Fibroblast of mammary gland (primary cell): ENCODE data around the gene TRIM22.
"Not testable (repeated sequence)": the region's sequence is repeated elsewhere in the genome, so short reads cannot be mapped to it uniquely, and the experiment has no call there.

Experiments
- DNase-seq: peaks from one replicate; pipeline ENCODE4 v3.0.0-alpha.2; 2010; ENCODE audit warnings: low read depth
- H3K4me3 ChIP-seq: 2 replicates; pipeline ENCODE4 v1.5.1; 2011; ENCODE audit warnings: low read depth, mild to moderate bottlenecking, low read length, moderate library complexity; ENCODE audit not compliant: control insufficient read depth
- CTCF ChIP-seq: conservative IDR thresholded peaks from 2 replicates; pipeline ENCODE4 v1.5.1; 2011; ENCODE audit warnings: low read depth, low read length, inconsistent platforms; ENCODE audit not compliant: control insufficient read depth, insufficient read depth

Gene TRIM22

GRCh38 chr11:5689551-5689983, at the start of gene TRIM22:
Gene TRIM22 (plus strand): TSS chr11:5689790. CDS start chr11:5696233, 6,443 bp downstream.
- TF ChIP-seq CTCF = no peak
- DNase-seq = peak; percentile 79
- peak within 1 kb of the TSS; percentile 54 for H3K4me3 ChIP-seq

- DNase-seq = no peak
- no peak overlapping the region for H3K4me3 ChIP-seq
- TF ChIP-seq CTCF = no peak
These were observed 49.6 kb upstream of the TRIM22 start for GRCh38 chr11:5639953-5640352.

- TF ChIP-seq CTCF = no peak
- no peak overlapping the region for H3K4me3 ChIP-seq
- DNase-seq = no peak
These were observed 46.0 kb upstream of the TRIM22 start for GRCh38 chr11:5643585-5643984.

- H3K4me3 ChIP-seq = no peak overlapping the region
- TF ChIP-seq CTCF = no peak
- DNase-seq = no peak
These were observed 43.5 kb upstream of the TRIM22 start for GRCh38 chr11:5646139-5646538.

- TF ChIP-seq CTCF = no peak
- no peak for DNase-seq
- no peak overlapping the region for H3K4me3 ChIP-seq
These were observed 34.1 kb upstream of the TRIM22 start for GRCh38 chr11:5655474-5655873.

GRCh38 chr11:5656956-5657355, 32.6 kb upstream of the TRIM22 start:
- DNase-seq = not testable (repeated sequence)

GRCh38 chr11:5658318-5658717, 31.3 kb upstream of the TRIM22 start:
- DNase-seq = no peak
- TF ChIP-seq CTCF = no peak
- H3K4me3 ChIP-seq = no peak overlapping the region

More at GRCh38 chr11:5656956-5657355, 32.6 kb upstream of the TRIM22 start:
- not testable (repeated sequence) for H3K4me3 ChIP-seq
